HepG2 (cell line): Measurements from ENCODE around the gene DNAJC15. TPM values are rescaled to one million over a fixed set of nuclear protein-coding genes. Genes with fewer than 3 reads are reported as not detected.

ENCODE experiments used
- ELF1 ChIP-seq: sonication (generic); formaldehyde crosslinking; IDR thresholded peaks from 2 replicates; pipeline ENCODE4 v1.4.0; 2020; ENCODE audit warnings: missing genetic modification reagents
- ETS1 ChIP-seq: sonication (generic); formaldehyde crosslinking; IDR thresholded peaks from 2 replicates; pipeline ENCODE4 v1.4.0; 2020; ENCODE audit warnings: missing genetic modification reagents
- GATA4 ChIP-seq: sonication (generic); IDR thresholded peaks from 2 replicates; pipeline ENCODE4 v1.6.1; 2016; ENCODE audit warnings: antibody characterized with exemption, low read depth, borderline replicate concordance
- HDAC2 ChIP-seq: sonication (generic); formaldehyde crosslinking; IDR thresholded peaks from 2 replicates; pipeline ENCODE4 v1.4.0; 2020; ENCODE audit warnings: missing genetic modification reagents
- HES4 ChIP-seq: sonication (generic); formaldehyde crosslinking; IDR thresholded peaks from 2 replicates; pipeline ENCODE4 v1.9.0; 2021; ENCODE audit warnings: mild to moderate bottlenecking, missing genetic modification reagents, borderline replicate concordance
- HNF4A ChIP-seq: sonication (generic); formaldehyde crosslinking; IDR thresholded peaks from 2 replicates; pipeline ENCODE4 v1.4.0; 2020; ENCODE audit warnings: missing genetic modification reagents
- HNRNPUL1 ChIP-seq: fragments of 200-400 bp; formaldehyde crosslinking; IDR thresholded peaks from 2 replicates; pipeline ENCODE4 v1.6.1; 2017; ENCODE audit warnings: low read depth, mild to moderate bottlenecking, low read length, moderate library complexity
- JUND ChIP-seq: sonication (generic); formaldehyde crosslinking; IDR thresholded peaks from 2 replicates; pipeline ENCODE4 v1.8.0; 2022; ENCODE audit warnings: mild to moderate bottlenecking, missing genetic modification reagents
- KAT2B ChIP-seq: fragments of 150-350 bp; IDR thresholded peaks from 2 replicates; pipeline ENCODE4 v1.6.1; 2014; ENCODE audit warnings: low read depth, low read length, borderline replicate concordance
- MAFF ChIP-seq: IDR thresholded peaks from 2 replicates; pipeline ENCODE4 v1.6.1; 2011; ENCODE audit warnings: low read depth, low read length, improper control_type of control experiment
- NFE2L1 ChIP-seq: sonication (generic); formaldehyde crosslinking; IDR thresholded peaks from 2 replicates; pipeline ENCODE4 v1.4.0; 2020; ENCODE audit warnings: missing genetic modification reagents, mild to moderate bottlenecking, borderline replicate concordance
- NPAS2 ChIP-seq: sonication (generic); formaldehyde crosslinking; IDR thresholded peaks from 2 replicates; pipeline ENCODE4 v1.8.0; 2022; ENCODE audit warnings: mild to moderate bottlenecking, missing genetic modification reagents, borderline replicate concordance
- PCBP2 ChIP-seq: fragments of 200-400 bp; formaldehyde crosslinking; optimal IDR thresholded peaks from 2 replicates; pipeline ENCODE3; 2018; ENCODE audit warnings: low read length, low read depth; ENCODE audit not compliant: poor library complexity, severe bottlenecking
- RARA ChIP-seq: IDR thresholded peaks from 2 replicates; pipeline ENCODE4 v1.6.1; 2016; ENCODE audit warnings: missing genetic modification reagents, missing compliant biosample characterization
- RBFOX2 ChIP-seq: fragments of 200-400 bp; formaldehyde crosslinking; IDR thresholded peaks from 2 replicates; pipeline ENCODE4 v1.6.1; 2017; ENCODE audit warnings: low read depth, mild to moderate bottlenecking, low read length
- RFX3 ChIP-seq: IDR thresholded peaks from 2 replicates; pipeline ENCODE4 v1.6.1; 2016; ENCODE audit warnings: missing biosample characterization, missing genetic modification reagents
- RXRA ChIP-seq: sonication (generic); formaldehyde crosslinking; IDR thresholded peaks from 2 replicates; pipeline ENCODE4 v1.5.1; 2020; ENCODE audit warnings: missing genetic modification reagents
- TP53 ChIP-seq: sonication (generic); formaldehyde crosslinking; conservative IDR thresholded peaks from 2 replicates; pipeline ENCODE4 v1.4.0; 2020; ENCODE audit warnings: missing genetic modification reagents
- ZBTB1 ChIP-seq: sonication (generic); formaldehyde crosslinking; IDR thresholded peaks from 2 replicates; pipeline ENCODE4 v1.4.0; 2020; ENCODE audit warnings: missing genetic modification reagents, borderline replicate concordance
- ZFP36L1 ChIP-seq: sonication (generic); formaldehyde crosslinking; IDR thresholded peaks from 2 replicates; pipeline ENCODE4 v1.8.0; 2022; ENCODE audit warnings: mild to moderate bottlenecking, missing genetic modification reagents, moderate library complexity
- ZNF263 ChIP-seq: sonication (generic); formaldehyde crosslinking; IDR thresholded peaks from 2 replicates; pipeline ENCODE4 v1.4.0; 2020; ENCODE audit warnings: missing genetic modification reagents
- ZNF292 ChIP-seq: sonication (generic); formaldehyde crosslinking; IDR thresholded peaks from 2 replicates; pipeline ENCODE4 v1.8.1; 2022; ENCODE audit warnings: mild to moderate bottlenecking, low read depth, missing genetic modification reagents, borderline replicate concordance
- ZNF777 ChIP-seq: sonication (generic); formaldehyde crosslinking; IDR thresholded peaks from 2 replicates; pipeline ENCODE4 v1.4.0; 2020; ENCODE audit warnings: missing genetic modification reagents
- polyA plus RNA-seq, 8 experiments: library from polyadenylated mRNA; depleted of rRNA in 3 of 8; stranded (reverse) in 7 of 8; unstranded in 1 of 8; fragments of >200 nt; fragmentation: Illumina TruSeq in 4 of 8; extraction: Trizol in 4 of 8; gene quantifications; 2 replicates each; pipeline versions ENCODE4 v1.2.1 to v1.2.3, GENCODE V29; 2011 to 2016; ENCODE audit warnings: low read depth in 4 of 8, missing spikeins in 1 of 8, mixed read lengths in 1 of 8; ENCODE audit not compliant: insufficient read depth in 1 of 8
- total RNA-seq, 5 experiments: library from RNA; depleted of rRNA; stranded (reverse); fragments of >200 nt; fragmentation: Illumina TruSeq; extraction: Trizol; gene quantifications; 2 replicates each; pipeline ENCODE4 v1.2.3, GENCODE V29; 2016; ENCODE audit warnings: low read depth in 1 of 5
- TF ChIP-seq, protein P1 (sequence below): sonication (generic); formaldehyde crosslinking; IDR thresholded peaks from 2 replicates; pipeline ENCODE4 v1.5.0; 2020; ENCODE audit warnings: mild to moderate bottlenecking, missing genetic modification reagents, moderate library complexity
- TF ChIP-seq, protein P2 (sequence below): IDR thresholded peaks from 2 replicates; pipeline ENCODE4 v1.6.1; 2016; ENCODE audit warnings: missing biosample characterization, missing genetic modification reagents, low read depth

DNAJC15 gene
- total and polyA plus RNA-seq, 2 of the 13 experiments (the other 11 are each of a cell fraction or from before 2014, with no cell fraction given) = 23.0 to 31.9 TPM

DNA sequence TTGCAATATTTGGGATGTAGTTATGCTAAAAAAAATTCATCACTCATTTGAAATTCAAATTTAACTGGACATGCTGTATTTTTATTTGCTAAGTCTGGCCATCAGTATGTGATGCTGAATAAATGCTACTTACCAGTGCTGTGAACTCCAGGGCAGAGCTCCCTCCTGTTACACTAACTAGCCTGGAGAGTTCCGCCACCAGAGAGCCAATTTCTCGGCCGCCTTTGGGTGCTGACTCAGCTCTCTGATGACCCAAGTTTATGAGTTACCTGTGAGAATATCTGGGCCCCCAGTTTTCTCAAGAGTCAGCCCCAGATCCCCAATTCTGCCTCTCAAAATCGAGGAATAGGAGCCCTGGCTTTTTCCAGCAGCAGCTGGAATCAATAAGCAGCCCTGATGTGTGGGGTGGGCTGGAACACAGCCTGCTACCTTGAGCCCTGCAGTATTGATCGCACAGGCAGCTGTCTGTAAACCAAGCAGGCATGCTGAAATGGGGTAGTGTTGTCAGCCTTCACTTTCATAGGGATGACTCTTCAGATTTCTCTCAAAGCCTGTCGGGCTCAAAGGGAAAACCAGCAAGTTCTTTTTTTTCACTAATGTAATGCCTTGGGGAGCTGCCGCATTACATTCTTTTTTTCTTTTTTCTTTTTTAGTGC lies 113.7 kb downstream of the DNAJC15 start (continued):
- TF ChIP-seq, protein P1, sequence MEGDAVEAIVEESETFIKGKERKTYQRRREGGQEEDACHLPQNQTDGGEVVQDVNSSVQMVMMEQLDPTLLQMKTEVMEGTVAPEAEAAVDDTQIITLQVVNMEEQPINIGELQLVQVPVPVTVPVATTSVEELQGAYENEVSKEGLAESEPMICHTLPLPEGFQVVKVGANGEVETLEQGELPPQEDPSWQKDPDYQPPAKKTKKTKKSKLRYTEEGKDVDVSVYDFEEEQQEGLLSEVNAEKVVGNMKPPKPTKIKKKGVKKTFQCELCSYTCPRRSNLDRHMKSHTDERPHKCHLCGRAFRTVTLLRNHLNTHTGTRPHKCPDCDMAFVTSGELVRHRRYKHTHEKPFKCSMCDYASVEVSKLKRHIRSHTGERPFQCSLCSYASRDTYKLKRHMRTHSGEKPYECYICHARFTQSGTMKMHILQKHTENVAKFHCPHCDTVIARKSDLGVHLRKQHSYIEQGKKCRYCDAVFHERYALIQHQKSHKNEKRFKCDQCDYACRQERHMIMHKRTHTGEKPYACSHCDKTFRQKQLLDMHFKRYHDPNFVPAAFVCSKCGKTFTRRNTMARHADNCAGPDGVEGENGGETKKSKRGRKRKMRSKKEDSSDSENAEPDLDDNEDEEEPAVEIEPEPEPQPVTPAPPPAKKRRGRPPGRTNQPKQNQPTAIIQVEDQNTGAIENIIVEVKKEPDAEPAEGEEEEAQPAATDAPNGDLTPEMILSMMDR (CRISPR knock-in tag) = no peak
- TF ChIP-seq RBFOX2 = no peak
- peak; percentile 31; the same call in 1 of the 2 replicates for TF ChIP-seq ZNF263 (CRISPR knock-in tag)
- no peak for TF ChIP-seq RARA (CRISPR knock-in tag)
- TF ChIP-seq HNF4A = peak; percentile 11; the same call in 1 of the 2 replicates
- TF ChIP-seq ELF1 (CRISPR knock-in tag) = no peak
- no peak for TF ChIP-seq ZBTB1 (CRISPR knock-in tag)
- TF ChIP-seq JUND (CRISPR knock-in tag) = no peak
- TF ChIP-seq, protein P2, sequence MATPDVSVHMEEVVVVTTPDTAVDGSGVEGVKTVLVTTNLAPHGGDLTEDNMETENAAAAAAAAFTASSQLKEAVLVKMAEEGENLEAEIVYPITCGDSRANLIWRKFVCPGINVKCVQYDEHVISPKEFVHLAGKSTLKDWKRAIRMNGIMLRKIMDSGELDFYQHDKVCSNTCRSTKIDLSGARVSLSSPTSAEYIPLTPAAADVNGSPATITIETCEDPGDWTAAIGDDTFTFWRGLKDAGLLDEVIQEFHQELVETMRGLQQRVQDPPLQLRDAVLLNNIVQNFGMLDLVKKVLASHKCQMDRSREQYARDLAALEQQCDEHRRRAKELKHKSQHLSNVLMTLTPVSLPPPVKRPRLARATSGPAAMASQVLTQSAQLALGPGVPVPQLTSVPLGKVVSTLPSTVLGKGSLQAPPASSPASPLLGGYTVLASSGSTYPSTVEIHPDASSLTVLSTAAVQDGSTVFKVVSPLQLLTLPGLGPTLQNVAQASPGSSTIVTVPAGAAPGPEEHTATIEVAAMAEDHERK (CRISPR knock-in tag) = no peak
- TF ChIP-seq GATA4 = no peak
- no peak for TF ChIP-seq HES4 (CRISPR knock-in tag)
- no peak for TF ChIP-seq NPAS2 (CRISPR knock-in tag)
- no peak for TF ChIP-seq NFE2L1
- TF ChIP-seq HNRNPUL1 = no peak
- TF ChIP-seq KAT2B = peak; percentile 85
- TF ChIP-seq ZFP36L1 (CRISPR knock-in tag) = no peak
- no peak for TF ChIP-seq HDAC2 (CRISPR knock-in tag)
- no peak for TF ChIP-seq RFX3
- TF ChIP-seq ZNF777 = no peak
- TF ChIP-seq ZNF292 (CRISPR knock-in tag) = peak; percentile 85; the same call in 1 of the 2 replicates
- no peak for TF ChIP-seq ETS1
- peak; percentile 58 for TF ChIP-seq MAFF
- TF ChIP-seq TP53 (CRISPR knock-in tag) = no peak
- TF ChIP-seq RXRA (CRISPR knock-in tag) = no peak
- no peak for TF ChIP-seq PCBP2
